Left renal cortex interstitium (tissue), 4 donors: Measurements from ENCODE around the gene CASZ1. TPM values are rescaled to one million over a fixed set of nuclear protein-coding genes. Genes with fewer than 3 reads are reported as not detected.

Experiments used
- DNase-seq, 4 donors: peaks; one replicate each; pipeline ENCODE4 v3.0.0-alpha.2; 2013; ENCODE audit warnings: low read depth in 4 of 4, low spot score in 2 of 4, missing footprints in 1 of 4
- polyA plus RNA-seq, 4 donors: library from polyadenylated mRNA; unstranded; fragments of 120-200 nt; gene quantifications; one replicate each; pipeline ENCODE4 v1.2.1, GENCODE V29; 2013; ENCODE audit not compliant: insufficient read length in 4 of 4

Gene CASZ1
- polyA plus RNA-seq, 4 donors = 13.5 to 24.4 (median 19.8) TPM

DNA sequence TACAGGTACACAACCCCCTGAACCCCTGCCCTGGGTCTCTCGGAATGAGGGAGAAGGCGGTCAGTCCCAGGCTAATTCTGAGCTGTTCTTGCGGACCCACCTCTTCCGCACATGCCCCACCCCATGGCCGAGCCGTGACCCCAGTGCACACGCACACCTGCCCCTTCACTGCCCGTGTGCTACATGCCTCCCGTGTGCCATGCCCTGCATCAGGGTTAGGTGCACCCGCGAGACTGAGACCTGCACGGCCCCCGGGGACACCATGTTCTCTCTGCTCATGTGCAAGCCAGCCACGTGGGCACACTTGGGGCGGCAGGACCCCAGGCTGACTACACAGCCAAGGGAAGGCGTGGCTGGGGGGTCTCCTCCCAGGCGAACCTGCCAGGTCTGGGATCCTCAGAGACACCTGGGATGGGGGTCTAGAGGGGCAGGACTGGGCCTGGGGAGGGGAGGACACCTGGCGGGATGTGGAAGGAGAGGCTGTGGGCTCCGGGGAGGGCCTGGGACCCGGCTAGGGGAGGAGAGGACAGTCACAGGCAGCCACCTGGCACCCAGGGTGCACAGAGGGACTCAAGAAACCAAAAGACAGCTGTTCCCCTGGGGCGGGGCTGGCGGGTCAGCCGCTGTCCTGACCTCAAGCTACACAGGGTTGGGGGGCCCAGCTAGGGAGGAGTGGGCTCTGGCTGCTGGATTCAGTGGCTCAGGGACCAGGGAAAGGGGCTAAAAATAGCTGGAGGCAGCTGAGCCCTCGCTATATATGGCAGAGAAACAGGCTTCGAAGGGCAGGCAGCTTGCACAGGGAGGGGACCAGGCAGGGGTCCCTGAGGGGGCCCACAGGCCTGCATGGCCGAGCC lies 133.4 kb downstream of the CASZ1 start:
- no peak for DNase-seq

DNA sequence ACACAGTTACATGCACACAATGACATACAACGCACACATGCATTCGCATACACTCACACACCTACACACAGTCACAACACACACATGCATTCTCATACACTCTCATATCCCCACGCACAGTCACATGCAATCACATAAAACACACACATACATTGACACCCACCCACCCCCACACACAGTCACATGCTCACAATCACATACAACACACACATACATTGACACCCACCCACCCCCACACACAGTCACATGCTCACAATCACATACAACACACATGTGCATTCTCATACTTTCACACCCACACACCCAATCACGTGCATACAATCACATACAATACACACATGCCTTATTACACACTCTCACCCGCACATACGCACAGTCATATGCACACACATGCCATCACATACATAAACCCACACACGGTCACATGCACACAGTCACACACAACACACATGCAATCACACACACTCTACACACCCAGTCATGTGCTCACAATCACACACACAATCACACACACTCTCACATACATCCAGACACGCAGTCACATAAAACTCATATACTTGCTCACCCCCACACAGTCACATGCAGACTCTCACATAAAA lies 134.3 kb downstream of the CASZ1 start:
- no peak for DNase-seq

DNA sequence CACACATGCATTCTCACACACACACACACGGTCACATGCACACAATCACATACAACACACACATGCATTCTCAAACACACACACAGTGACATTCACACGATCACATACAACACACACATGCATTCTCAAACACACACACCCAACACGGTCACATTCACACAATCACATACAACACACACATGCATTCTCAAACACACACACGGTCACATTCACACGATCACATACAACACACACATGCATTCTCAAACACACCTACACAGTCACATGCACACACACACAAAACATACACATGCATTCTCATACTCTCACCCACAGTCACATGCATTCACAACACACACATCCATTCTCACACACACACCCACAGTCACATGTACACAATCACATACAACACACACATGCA lies 135.0 kb downstream of the CASZ1 start:
- DNase-seq = no peak

DNA sequence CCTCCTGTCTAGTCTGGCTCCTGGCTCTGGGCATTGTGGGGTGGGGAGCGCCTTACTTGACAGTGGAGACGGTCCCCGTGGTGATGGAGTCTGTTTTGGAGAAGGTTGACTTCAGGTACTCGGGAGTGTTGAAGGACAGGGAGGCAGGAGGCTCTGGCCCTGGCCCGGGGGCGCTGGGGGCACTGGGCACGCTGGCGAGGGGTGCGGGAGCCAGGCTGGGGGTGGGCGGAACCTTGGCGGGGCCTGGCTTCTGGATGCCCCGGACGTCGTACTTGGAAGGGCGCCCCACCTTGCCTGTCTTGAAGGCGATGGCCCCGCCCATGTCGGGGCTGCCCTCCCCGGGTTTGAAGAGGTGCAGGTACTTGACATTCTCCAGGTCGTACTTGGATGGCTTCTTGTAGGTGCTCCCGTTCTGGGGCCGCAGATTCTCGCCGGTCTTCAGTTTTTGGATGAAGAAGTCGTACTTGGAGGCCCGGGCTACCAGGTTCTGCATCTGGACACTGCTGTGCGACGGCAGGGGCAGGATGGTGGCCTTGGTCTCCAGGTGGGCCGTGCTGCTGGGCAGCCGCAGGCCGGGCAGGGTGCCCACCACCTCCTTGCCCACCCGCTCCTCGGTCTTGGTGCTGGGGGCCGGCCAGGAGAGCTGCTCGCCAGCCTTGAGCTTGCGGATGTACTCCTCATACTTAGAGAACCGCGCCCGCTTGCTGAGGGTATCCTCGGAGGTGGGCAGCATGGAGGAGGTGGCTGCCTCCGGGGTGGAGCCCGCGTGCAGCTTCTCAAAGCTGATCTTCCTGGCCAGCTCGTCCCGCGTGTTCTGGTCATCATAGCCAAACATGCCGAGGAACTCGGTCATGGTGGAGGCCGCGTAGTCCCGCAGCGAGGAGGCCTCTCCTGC lies 136.6 kb downstream of the CASZ1 start:
- DNase-seq = no peak

DNA sequence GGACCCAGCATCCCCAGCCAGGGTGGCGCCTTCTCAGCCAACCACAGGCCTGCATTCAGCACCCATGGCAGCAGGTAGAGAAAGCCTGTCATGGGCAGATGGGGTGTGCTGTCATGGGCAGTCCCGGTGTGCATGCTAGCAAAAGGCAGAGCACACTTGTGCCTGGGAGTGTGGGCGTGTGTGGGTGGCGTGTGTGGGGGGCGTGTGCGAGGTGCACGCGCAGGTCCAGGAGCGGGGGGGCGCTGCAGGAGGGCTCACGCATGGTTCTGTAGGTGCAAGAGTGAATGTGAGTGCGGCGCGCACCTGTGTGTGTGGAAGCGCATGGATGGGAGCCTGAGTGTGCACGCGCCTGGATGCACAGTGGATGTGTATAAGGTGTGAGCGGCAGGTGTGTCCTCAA lies 137.2 kb downstream of the CASZ1 start:
- DNase-seq = no peak

DNA sequence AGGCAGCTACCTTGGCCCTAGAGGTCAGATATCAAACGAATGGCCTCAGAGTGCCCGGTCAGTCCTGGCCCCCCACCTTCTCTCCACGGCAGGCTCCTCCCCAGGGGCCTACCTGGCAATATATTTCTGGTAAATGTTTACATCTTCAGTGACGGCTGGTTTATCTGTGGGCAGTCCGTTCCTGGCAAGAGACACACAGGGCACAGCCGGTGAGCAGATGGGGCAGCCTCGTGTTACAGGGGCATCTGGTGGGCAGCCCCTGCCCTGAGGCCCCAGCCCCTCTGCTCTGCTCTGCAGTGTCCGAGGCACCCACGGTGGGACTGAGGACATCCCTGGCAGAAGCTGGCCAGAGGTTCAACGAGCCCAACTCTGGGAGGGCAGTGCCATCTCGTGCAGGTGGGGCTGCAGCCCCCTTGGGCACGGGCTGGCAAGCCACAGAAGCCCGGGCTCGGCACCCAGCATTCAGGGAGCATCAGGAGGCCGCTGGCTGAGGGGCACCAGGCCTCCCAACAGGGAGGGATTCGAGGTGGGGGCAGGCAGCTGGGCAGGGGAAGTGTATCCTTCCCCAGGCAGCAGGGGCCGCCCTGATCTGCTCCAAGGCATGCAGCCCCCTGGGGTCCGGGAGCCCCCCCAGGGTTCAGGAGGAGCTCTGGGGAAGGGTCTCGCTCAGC lies 137.9 kb downstream of the CASZ1 start:
- no peak for DNase-seq

DNA sequence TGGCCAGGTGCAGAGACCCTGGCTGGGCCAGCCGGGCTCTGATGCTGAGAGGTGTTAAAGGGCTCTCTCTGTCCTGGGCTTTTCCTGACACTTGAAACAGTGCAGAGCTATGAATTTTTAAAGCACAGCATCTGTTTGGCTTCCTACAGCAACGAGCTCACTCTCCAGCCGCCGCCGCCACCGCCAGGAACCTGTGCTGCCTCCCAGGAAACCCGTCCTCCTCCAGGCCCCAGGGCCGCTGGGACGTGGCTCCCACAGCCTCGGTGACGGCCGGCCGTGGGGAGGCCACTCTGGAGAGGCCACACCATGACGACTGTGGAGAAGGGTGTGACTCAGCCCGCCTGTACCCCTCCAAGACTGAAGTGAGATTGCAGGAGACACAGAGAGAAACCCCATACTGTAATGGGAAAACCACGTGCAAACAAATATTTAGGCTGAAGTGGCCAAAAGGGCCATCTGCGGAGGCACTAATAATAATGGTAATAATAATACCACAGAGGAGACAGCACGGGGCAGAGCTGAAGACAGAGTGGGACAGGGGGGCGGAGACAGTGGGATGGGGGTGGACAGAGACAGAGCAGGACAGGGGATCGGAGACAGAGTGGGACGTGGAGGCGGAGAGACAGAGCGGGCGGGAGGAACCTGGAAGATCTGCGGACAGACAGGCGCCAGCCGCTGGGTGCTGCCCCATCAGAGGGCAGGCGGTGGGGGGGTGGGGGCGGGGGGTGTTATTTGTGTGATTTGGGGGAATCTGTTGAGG lies 139.2 kb downstream of the CASZ1 start:
- no peak for DNase-seq

DNA sequence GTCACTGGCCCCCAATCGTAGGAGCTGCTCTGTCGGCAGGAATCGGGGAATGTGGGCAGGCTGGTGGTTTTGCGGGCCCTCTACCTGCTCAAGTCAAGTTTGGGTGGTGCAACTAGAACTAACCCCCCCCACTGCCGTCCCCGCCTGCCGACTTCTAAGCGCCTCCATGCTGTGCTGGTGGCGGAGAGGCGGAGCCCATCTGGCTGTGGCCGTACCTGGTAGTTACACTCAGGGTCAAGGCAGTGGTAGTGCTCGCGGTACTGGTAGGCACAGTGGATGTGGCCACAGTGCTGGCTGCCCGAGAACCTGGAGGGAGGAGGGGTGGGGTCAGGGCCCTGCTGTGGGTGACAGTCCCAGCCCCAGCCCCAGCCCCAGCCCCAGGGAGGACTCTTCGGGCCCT lies 140.0 kb downstream of the CASZ1 start:
- DNase-seq = no peak

DNA sequence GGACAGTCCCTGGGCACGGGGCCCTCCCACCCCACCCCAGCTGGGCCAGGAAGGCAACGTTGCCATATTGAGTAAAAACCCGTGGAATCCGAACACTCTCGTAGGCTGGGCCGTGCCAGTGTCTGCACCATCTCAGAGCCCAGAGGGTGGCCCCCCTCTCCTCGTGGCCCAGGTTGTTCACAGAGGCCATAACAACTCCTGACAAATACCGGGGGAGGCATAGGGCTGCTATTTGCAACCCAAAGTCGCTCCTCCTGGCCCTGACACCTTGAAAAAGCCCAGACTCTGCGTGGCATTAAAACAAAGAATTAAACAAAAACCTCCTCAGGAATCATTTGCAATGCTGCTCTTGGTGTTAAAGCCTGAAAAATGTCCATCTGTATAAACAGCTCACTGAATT lies 141.4 kb downstream of the CASZ1 start:
- no peak for DNase-seq

DNA sequence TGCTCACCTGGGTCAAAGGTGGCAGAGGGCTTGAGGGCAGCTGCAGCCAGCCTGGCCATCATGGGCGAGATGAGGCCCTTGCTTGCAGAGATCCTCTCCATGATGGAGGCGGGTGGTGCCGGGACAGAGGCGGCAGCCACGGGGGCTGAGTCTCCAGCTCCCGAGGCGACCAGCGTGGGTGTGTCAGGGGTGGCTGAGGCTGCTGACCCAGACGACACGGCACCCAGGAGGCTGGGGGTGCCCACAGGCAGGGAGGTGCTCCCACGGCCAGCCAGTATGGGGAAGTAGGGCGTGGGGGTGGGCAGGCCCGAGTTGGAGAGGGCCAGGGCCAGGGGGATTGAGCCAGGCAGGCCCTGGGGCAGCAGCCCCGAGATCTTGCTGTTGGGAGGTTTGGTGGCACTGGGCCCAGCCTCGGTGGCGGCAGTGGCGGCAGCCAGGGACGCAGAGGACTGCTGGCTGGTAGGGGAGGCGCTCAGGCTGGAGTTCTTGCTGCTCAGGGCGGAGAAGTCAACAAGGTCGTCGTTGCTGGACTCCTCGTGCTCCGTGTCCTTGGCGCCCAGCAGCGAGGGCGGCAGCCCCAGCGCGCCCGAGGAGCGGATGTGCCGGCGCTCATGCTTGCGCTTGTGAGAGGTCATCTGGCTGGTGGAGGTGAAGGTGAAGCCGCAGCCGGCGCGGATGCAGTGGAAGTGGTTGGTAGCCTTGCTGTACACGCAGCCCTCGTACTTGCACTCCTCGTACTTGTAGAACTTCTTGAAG lies 142.9 kb downstream of the CASZ1 start:
- no peak for DNase-seq

DNA sequence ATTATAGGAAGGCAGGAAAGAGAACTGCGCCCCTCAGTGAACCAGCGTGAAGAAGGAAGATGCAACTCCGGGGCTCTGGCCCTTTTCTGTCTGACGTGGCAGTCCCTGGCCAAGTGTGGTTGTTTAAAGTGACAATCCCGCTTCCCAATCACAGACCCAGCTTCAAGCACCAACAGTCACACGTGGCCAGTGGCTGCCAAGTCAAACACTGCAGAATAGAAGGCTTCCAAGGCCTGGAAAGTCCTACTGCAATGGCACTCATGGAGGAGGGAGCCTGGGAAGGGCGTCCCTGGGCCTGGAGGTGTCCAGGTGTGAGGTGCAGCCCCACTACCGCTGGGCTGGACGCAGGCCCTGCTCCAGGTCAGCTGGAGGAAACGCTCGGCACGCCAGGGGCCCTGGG lies 143.8 kb downstream of the CASZ1 start:
- no peak for DNase-seq

DNA sequence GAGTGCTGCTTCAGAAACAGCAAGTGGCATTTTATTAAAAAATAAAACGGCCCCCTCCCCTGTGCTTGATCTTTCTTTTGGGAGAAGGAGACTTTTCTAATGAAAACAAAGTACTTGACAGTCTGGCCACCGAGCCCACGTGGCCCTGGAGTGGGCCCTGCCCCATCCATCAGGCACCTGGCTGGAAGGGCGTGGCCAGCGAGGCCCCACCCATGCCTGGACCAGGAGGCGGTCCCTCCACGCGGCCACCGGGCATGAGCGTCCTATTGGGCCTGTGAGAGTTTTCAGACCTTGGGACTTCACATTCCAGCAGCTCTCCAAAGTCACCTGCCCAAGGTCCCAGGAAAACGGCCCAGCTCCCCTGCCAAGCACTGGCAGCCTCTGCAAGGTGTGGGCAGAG lies 144.7 kb downstream of the CASZ1 start:
- DNase-seq = no peak

DNA sequence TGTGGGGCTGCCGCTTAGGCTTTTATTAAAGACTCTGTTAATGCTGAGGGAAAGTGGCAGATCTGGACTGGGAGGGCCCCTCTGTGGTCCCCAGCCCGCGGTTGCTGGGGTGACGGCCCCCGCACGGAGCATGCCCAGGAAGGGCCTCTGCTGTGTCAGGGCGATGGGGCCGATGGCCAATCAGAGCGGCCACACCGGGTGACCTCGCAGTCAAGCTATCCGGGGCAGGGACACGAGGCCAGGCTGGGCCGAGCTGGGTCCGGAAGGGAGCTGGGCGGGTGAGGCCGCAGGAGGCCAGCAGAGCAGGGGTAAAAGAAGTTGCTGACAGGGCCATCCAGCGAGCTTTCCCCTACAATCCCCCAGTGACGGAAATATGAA lies 145.1 kb downstream of the CASZ1 start:
- DNase-seq = no peak

DNA sequence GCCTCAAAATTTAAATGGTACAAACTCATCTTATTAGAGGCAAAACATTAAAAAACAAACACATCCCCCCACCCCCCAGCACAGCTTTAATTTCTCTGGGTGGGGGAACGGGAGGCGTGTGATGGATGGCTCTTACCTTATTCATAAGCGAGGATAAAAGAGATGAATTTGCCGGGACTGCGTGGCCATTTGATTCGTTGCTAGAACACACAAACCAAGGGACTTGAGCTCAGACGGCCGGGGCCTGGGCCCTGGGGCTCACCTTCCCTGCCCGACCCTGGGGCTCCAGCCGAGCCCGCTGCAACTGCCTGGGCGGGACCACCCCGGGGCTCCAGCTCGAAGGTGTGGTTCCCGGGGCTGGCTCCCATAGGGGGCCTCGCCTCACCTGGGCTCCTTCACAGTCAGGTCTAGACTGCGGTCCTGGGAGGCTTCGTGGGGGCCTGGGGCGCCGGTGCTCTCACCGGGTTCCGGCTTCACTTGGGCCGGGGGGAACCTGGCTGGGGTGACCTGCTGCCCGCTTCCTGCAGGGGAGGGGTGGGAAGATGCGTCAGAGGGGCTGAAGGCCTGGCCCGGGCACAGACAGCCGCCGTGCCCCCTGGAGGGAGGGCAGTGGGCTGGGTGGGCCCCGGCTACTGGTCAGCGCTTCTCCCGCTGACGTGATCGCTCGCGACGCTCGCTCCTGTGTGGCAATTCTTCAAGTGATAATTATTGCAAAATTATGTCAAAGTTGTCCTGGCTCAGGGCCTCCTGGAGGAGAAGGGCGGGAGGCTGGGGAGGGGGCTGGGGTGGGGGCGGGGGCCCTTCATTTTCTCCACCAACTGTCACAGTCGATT lies 145.7 kb downstream of the CASZ1 start:
- DNase-seq = no peak

DNA sequence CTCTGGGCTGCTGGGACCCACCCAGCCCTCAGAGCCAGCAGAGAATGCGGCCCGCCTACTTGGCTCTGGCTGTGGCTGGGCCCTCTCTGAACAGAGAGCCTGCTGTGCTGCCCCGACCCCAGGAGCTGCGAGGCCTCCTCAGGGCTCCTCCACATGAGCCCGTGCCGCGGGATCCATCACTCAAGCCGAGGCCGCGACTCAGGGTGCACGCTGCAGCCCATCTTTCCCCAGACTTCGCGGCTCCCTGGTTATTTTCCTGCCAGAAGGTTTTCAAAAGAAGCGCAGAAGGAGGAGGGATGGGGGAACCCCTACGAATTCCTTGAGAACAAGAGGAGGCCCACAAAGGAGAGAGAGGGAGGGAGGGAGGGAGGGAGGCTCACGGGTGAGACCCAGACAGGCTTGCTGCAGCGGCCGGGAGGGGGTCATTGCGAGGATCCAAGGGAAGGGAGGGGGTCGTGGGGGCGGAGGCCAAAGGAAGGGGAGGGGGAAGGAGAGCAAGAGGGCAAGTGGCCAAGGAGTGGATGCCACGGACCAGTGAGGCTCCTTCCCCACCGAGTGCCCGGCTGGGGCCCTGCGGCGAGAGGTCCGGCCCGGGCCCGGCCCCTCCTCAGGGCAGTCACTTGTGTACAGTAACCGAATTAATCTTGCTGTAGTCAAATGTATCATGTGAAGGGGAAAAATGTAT lies 146.8 kb downstream of the CASZ1 start:
- DNase-seq = no peak

DNA sequence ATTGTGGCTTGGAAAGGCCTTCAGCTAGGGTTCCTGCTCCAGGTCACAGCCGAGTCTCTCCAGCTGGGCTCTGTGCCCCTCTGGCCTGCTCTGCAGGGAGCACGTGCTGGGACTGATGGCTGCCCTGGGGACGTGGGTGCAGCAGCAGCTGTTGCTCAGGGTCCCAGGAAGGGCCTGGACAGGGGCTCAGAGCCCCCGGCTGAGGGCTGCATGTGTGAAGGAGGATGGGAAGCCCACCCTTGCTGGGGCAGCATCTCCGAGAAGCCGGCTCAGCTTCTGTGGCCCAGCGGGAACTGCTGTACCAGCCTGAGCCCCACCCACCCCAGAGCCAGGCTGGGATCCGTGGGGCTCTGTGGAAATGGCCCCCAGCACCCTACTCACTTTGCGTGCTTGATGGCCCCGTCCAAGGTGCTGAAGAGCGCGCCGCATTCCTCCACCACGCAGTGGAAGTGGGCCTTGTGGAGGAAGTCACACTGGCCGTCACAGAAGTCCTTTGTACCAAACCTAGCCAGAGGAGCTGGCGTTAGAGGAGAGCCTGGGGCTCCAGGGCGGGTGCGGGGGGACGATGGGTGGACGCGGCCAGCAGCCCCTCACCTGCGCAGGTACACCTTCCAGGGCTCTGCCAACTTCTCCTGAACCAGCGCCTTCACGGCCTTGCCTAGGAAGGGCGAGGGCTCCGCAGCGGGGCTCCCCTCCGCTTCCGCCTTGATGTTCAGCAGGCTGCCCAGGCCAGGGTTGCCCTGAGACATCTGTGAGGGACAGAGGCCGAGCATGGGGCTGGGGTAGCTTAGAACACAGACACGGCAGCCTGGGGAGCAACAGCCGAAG lies 147.5 kb downstream of the CASZ1 start:
- no peak for DNase-seq
